Activated CD8-positive, alpha-beta memory T cell treated with anti-CD3 and anti-CD28 coated beads, Interleukin-2, amount 50 U/mL, for 1 hour (primary cell): ENCODE measurements around the gene KRTAP1-1.
"Not testable (repeated sequence)": the region's sequence is repeated elsewhere in the genome, so short reads cannot be mapped to it uniquely, and the experiment has no call there.

Experiments used
- DNase-seq: peaks from one replicate; pipeline ENCODE4 v3.0.0-alpha.2; 2020; ENCODE audit errors: extremely low read depth

Gene KRTAP1-1

GRCh38 chr17:41055130-41055529 is 13.9 kb upstream of the KRTAP1-1 start, which contains the start of gene KRTAP2-2:
TSS of gene KRTAP2-2 (minus strand) at chr17:41055230. CDS start at chr17:41055211, 19 bp downstream.
- DNase-seq, result not testable (repeated sequence)

- not testable (repeated sequence) for DNase-seq
These were observed 13.3 kb upstream of the KRTAP1-1 start for GRCh38 chr17:41054556-41054955.

GRCh38 chr17:41054025-41054424 is 12.8 kb upstream of the KRTAP1-1 start:
- no peak for DNase-seq

- DNase-seq, result no peak
These were observed 11.3 kb upstream of the KRTAP1-1 start for GRCh38 chr17:41052566-41052965.

- no peak for DNase-seq
These were observed 7.9 kb upstream of the KRTAP1-1 start for GRCh38 chr17:41049110-41049509.

- no peak for DNase-seq
These were observed 7.2 kb upstream of the KRTAP1-1 start for GRCh38 chr17:41048441-41048840.

- DNase-seq, result not testable (repeated sequence)
These were observed 5.7 kb upstream of the KRTAP1-1 start, which contains the start of gene KRTAP2-1 for GRCh38 chr17:41046735-41047465. TSS of gene KRTAP2-1 (minus strand) at chr17:41047316. CDS start at chr17:41047267, 49 bp downstream.

GRCh38 chr17:41042953-41043352 is 1.7 kb upstream of the KRTAP1-1 start:
- DNase-seq, result no peak

GRCh38 chr17:41037853-41038350 is 3.3 kb downstream of the KRTAP1-1 start:
- no peak for DNase-seq

- not testable (repeated sequence) for DNase-seq
These were observed 6.8 kb downstream of the KRTAP1-1 start, which contains the start of gene KRTAP1-3 for GRCh38 chr17:41034346-41034935. TSS of gene KRTAP1-3 (minus strand) at chr17:41034874. CDS start at chr17:41034821, 53 bp downstream.

GRCh38 chr17:41029633-41030245 is 11.5 kb downstream of the KRTAP1-1 start, which contains the start of gene KRTAP1-4:
TSS of gene KRTAP1-4 (minus strand) at chr17:41030195. CDS start at chr17:41030078, 117 bp downstream.
- DNase-seq, result no peak

- DNase-seq, result no peak
These were observed 14.4 kb downstream of the KRTAP1-1 start, which contains the start of gene KRTAP1-5 for GRCh38 chr17:41026715-41027471. TSS of gene KRTAP1-5 (minus strand) at chr17:41027208. CDS start at chr17:41027155, 53 bp downstream.

GRCh38 chr17:41024697-41025096 is 16.6 kb downstream of the KRTAP1-1 start:
- DNase-seq, result no peak

GRCh38 chr17:41020336-41020735 is 20.9 kb downstream of the KRTAP1-1 start:
- no peak for DNase-seq

GRCh38 chr17:41019415-41019814 is 21.8 kb downstream of the KRTAP1-1 start:
- DNase-seq, result no peak

- no peak for DNase-seq
These were observed 22.7 kb downstream of the KRTAP1-1 start for GRCh38 chr17:41018541-41018940.

- no peak for DNase-seq
These were observed 24.6 kb downstream of the KRTAP1-1 start for GRCh38 chr17:41016578-41017215.

- DNase-seq, result no peak
These were observed 25.8 kb downstream of the KRTAP1-1 start for GRCh38 chr17:41015454-41015853.

- DNase-seq, result no peak
These were observed 27.6 kb downstream of the KRTAP1-1 start for GRCh38 chr17:41013606-41014005.

- DNase-seq, result no peak
These were observed 28.1 kb downstream of the KRTAP1-1 start for GRCh38 chr17:41013181-41013580.
